Measurements from ENCODE around the gene ZNF337.

DNA sequence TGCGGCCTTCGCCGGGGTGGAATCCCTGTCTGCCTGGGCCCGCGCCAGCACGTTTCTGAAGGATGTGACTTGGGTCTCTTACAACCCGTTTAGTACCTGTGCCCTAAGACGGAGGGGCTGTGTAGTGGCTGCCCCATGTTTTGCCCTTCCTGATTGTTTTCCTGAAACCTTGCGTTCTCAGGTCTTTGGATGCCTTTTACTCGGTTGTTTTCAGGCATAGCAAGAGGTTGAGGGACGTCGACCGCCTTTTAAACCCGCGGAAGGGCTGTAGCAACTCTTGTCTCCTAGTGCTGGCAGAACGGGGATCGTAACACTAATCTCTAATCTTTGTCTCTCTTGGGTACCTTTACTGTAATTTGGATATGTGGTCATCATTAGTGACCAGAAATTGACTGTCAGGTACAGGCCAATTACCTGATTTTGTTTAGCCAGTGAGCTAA is 72.1 kb downstream of the ZNF337 start:
- TF ChIP-seq POLR2A (IDR thresholded peaks at IDR 0.05), result no peak
- TF ChIP-seq POLR2AphosphoS5 (IDR thresholded peaks at IDR 0.05), result no peak
